TTC549 (cell line): Measurements from ENCODE around the gene SUN5.

Experiments used
- FAIRE-seq: peaks from 2 replicates; lab custom pipeline; 2012; peaks lifted over from hg19 to GRCh38; lab: Jason Lieb, UNC

SUN5 gene

GRCh38 chr20:33014336-33015113, 10.3 kb upstream of the SUN5 start:
- FAIRE-seq, result no peak

- no peak for FAIRE-seq
Measured at GRCh38 chr20:33013701-33014326, 9.6 kb upstream of the SUN5 start.

GRCh38 chr20:33012327-33013189, 8.3 kb upstream of the SUN5 start:
- no peak for FAIRE-seq

GRCh38 chr20:33010674-33011449, 6.6 kb upstream of the SUN5 start:
- no peak for FAIRE-seq

- no peak for FAIRE-seq
Measured at GRCh38 chr20:33010133-33010504, 5.9 kb upstream of the SUN5 start.

GRCh38 chr20:33009214-33010132, 5.2 kb upstream of the SUN5 start:
- no peak for FAIRE-seq

- no peak for FAIRE-seq
Measured at GRCh38 chr20:33008336-33009213, 4.3 kb upstream of the SUN5 start.

GRCh38 chr20:33007376-33008335, 3.4 kb upstream of the SUN5 start, which contains the start of gene BPIFB2:
TSS of gene BPIFB2 (plus strand) at chr20:33007704. CDS start at chr20:33008575, 871 bp downstream.
- no peak for FAIRE-seq

DNA sequence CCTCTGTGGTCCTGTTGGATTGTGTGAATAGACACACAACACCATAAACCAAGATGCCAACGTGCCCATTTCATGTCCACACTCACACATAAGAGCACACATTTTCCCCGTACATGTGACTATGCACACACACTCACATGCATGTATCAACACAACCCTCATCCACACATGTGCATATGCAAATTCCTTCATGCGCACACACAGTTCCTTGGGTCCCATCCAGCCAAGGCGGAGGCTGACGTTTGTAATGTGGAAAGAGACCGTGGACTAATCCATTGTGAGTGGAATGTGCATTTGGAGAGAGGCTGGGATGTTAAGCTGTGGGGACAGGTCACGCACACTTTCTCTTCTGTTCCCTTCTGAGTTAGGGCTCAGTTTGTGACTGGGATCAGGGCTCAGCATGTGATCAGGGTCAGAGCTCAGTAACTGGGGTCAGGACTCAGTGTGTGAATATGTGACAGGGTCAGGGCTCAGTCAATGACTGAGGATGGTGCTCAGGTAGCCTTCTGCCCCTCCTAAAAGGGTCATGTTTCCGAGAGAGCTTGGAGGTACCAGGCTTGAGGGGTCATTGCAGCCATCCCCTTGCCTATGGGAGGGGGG, 2.6 kb upstream of the SUN5 start:
- no peak for FAIRE-seq

- no peak for FAIRE-seq
Measured at GRCh38 chr20:33005908-33006775, 1.9 kb upstream of the SUN5 start.

- peak; percentile 80 for FAIRE-seq
Measured at GRCh38 chr20:33005132-33005566, 916 bp upstream of the SUN5 start.

GRCh38 chr20:33002087-33002808, 2.0 kb downstream of the SUN5 start:
- FAIRE-seq, result no peak

GRCh38 chr20:33000802-33001466, 3.3 kb downstream of the SUN5 start:
- no peak for FAIRE-seq

GRCh38 chr20:32999603-33000250, 4.5 kb downstream of the SUN5 start:
- FAIRE-seq, result no peak

DNA sequence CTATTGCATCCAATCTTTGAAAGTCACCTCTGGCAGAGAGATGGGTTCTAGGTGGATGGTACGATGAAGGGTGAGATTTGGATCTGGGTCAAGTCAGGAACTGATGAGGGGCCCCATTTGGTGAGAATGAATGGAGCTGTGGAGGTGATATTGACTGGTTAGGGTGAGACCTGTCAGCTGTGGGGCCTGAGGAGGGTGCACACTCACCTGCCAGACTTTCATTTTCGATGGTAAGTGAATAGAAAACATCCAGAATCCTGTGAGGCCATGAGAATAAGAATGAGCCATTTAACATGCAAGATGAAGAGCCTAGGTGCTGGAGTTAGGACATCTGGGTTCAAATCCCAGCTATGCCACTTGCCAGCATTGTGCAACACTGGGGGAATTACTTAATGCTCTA, 6.8 kb downstream of the SUN5 start:
- FAIRE-seq, result no peak

DNA sequence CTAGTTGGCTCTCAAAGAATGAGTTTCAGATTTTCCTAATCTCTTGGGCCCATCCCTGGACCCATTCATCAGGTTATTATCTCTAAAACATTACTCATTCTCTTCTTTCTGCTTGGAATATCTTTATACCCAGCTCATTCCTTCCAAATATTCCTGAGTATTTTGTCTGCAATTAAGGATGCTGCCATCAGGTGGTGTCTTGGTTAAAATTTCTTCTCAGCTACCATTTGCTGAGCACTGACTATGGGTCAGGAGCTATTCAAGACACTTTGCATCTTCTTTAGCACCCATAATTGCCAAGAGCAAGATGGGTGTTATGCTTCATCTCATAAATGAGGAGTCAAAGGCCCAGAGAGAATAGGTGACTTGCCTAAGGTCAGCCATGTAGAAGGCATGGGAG, 8.4 kb downstream of the SUN5 start:
- no peak for FAIRE-seq
